Karpas-422 (cell line): ENCODE results near the gene GALNT12. TPM values are rescaled to one million over a fixed set of nuclear protein-coding genes. Genes with fewer than 3 reads are reported as not detected.

Experiments
- DNase-seq: peaks from one replicate; pipeline ENCODE4 v3.0.0-alpha.2; 2015
- H2AFZ ChIP-seq: fragments of 200-600 bp; sonication (generic); 2 replicates; pipeline ENCODE4 v1.6.1; 2014; ENCODE audit warnings: antibody characterized with exemption, low read length, mixed read lengths
- H3K27ac ChIP-seq: fragments of 200-600 bp; sonication (generic); 2 replicates; pipeline ENCODE4 v1.5.1; 2014; ENCODE audit warnings: mild to moderate bottlenecking, low read length, moderate library complexity
- H3K27me3 ChIP-seq: fragments of 200-600 bp; sonication (generic); 2 replicates; pipeline ENCODE4 v1.6.1; 2014; ENCODE audit warnings: low read length, mixed read lengths
- H3K36me3 ChIP-seq: fragments of 200-600 bp; sonication (generic); 2 replicates; pipeline ENCODE4 v1.6.1; 2014; ENCODE audit warnings: low read length, mixed read lengths; ENCODE audit not compliant: insufficient read depth
- H3K4me1 ChIP-seq: fragments of 200-600 bp; sonication (generic); 2 replicates; pipeline ENCODE4 v1.6.1; 2014; ENCODE audit warnings: mild to moderate bottlenecking, low read length, mixed read lengths
- H3K4me2 ChIP-seq: fragments of 200-600 bp; sonication (generic); 2 replicates; pipeline ENCODE4 v1.6.1; 2014; ENCODE audit warnings: low read length, low read depth, mild to moderate bottlenecking; ENCODE audit not compliant: poor library complexity, severe bottlenecking
- H3K4me3 ChIP-seq: fragments of 200-600 bp; sonication (generic); 2 replicates; pipeline ENCODE4 v1.5.1; 2014; ENCODE audit warnings: mild to moderate bottlenecking, antibody characterized with exemption, low read length, mixed read lengths
- H3K79me2 ChIP-seq: fragments of 200-600 bp; sonication (generic); 2 replicates; pipeline ENCODE4 v1.6.1; 2014; ENCODE audit warnings: mild to moderate bottlenecking, low read length, mixed read lengths
- H3K9ac ChIP-seq: fragments of 200-600 bp; sonication (generic); 2 replicates; pipeline ENCODE4 v1.6.0; 2014; ENCODE audit warnings: low read length
- H3K9me2 ChIP-seq: fragments of 200-600 bp; sonication (generic), shearing (Covaris generic); replicated peaks from 2 replicates; pipeline ENCODE4 v1.6.0; 2014; ENCODE audit warnings: mild to moderate bottlenecking, low read length, moderate library complexity; ENCODE audit not compliant: insufficient read depth
- H3K9me3 ChIP-seq: fragments of 300-700, 200-600 bp; sonication (generic); 2 replicates; pipeline ENCODE4 v1.6.1; 2014; ENCODE audit warnings: low read length, mixed read lengths
- H4K20me1 ChIP-seq: fragments of 200-600 bp; sonication (generic); 2 replicates; pipeline ENCODE4 v1.6.1; 2014; ENCODE audit warnings: mild to moderate bottlenecking, antibody characterized with exemption, low read length, low read depth; ENCODE audit not compliant: insufficient read depth
- total RNA-seq: library from RNA; depleted of rRNA; stranded (reverse); fragments of >200 nt; shearing (Covaris generic); gene quantifications from 2 replicates; pipeline ENCODE4 v1.2.3, GENCODE V29; 2014; ENCODE audit warnings: low replicate concordance; rRNA removed

The GALNT12 gene
- total RNA-seq, 1 experiment from 2014 or later, result 14.9 TPM

DNA sequence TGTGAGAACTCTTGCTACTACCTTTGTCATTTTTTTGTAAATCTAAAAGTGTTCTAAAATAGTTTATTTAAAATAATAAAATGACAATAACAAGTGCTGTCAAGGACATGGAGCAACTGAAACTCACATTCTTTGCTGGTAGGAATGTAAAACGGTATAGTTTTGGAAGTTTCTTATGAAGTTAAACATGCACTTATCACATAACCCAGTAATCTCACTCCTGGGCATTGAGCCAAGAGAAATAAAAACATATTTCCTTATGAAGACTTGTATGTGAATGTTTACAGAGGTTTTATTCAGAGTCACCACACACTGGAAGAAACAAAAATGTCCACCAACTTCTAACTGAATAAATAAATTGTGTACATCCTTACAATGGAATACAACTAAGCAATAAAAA is 90.3 kb downstream of the GALNT12 start:
- no peak for DNase-seq
- Histone ChIP-seq H3K36me3 (no peaks in the 10 kb centered on the region), H3K9me3 (peaks cover 3% of the 10 kb centered on the region; the same call in 1 of the 2 replicates), H3K4me2 (no peak overlapping the region), H3K27ac (no peak overlapping the region), H3K27me3 (no peaks in the 10 kb centered on the region), H4K20me1 (no peaks in the 10 kb centered on the region), H3K9ac (no peak overlapping the region), H3K79me2 (no peaks in the 10 kb centered on the region), H2AFZ (no peak overlapping the region), H3K4me1 (peaks cover 41% of the 10 kb centered on the region), H3K4me3 (no peak overlapping the region), H3K9me2 (no peaks in the 10 kb centered on the region)

DNA sequence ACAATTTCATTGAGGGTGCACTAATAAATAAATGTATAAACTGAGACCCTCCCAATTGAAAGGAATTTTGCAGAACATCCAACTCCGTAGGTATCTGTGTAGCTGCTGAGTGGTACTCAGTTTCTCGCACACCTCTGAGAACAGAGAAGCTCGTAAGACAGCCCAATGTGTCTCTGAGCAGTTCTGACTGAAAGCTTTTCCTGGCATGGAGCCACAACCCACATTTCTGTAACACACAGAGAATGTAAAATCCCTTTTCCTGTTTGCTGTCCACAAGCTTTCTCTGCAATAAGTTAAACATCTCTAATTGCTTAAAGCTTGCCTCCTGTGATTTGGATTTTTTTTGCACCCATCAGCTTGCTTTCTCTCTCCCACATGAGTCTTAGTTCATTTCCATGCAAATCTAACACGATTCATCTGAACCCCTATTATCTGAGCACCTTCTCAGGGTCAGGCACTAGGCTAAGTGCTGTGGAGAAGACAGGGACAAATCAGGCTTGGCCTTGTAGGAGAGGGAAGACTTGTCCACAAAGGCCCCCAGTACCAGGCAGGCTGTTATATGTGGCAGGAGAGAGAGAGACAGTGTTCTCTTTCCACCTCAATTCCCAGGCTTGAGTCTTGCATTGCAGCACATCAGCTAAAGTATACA is 92.1 kb downstream of the GALNT12 start:
- H4K20me1 ChIP-seq, result no peaks in the 10 kb centered on the region
- H3K9ac ChIP-seq, result no peak overlapping the region
- H3K9me3 ChIP-seq, result peaks cover 3% of the 10 kb centered on the region; the same call in 1 of the 2 replicates
- peak; percentile 70 for DNase-seq
- H2AFZ ChIP-seq, result peak overlapping the region; percentile 67; the same call in 1 of the 2 replicates
- H3K36me3 ChIP-seq, result no peaks in the 10 kb centered on the region
- H3K4me3 ChIP-seq, result no peak overlapping the region
- H3K27me3 ChIP-seq, result no peaks in the 10 kb centered on the region
- no peaks in the 10 kb centered on the region for H3K79me2 ChIP-seq
- peaks cover 30% of the 10 kb centered on the region for H3K4me1 ChIP-seq
- H3K4me2 ChIP-seq, result peak overlapping the region; percentile 20
- H3K27ac ChIP-seq, result 0 out of 2 replicates have a peak overlapping the region, but pooled peaks have one; percentile 5
- no peaks in the 10 kb centered on the region for H3K9me2 ChIP-seq

Other genes starting within 250 kb of the GALNT12 start
- gene GABBR2, start 98.7 kb upstream of the GALNT12 start, total RNA-seq, result 0.30 and 2.5 TPM in 2 replicates
- 18.0 and 26.4 TPM in 2 replicates for gene ANKS6, start 11.1 kb upstream of the GALNT12 start, total RNA-seq
- 0.40 and 0.93 TPM in 2 replicates for gene COL15A1, start 136.2 kb downstream of the GALNT12 start, total RNA-seq